BJ (cell line): ENCODE data around the gene PXN. TPM values are rescaled to one million over a fixed set of nuclear protein-coding genes. Genes with fewer than 3 reads are reported as not detected.

Experiments used
- CTCF ChIA-PET: fragments of 350-600 bp; formaldehyde crosslinking; extraction: SDS; loops from one replicate; lab custom pipeline; 2021; ENCODE audit warnings: antibody characterized with exemption, inconsistent platforms; lab: Yijun Ruan, JAX
- POLR2A ChIA-PET: fragments of 300-600 bp; sonication (Branson Sonifier 250); formaldehyde crosslinking; extraction: SDS; loops from one replicate; lab custom pipeline; 2021; ENCODE audit warnings: antibody characterized with exemption; lab: Charles Lee
- DNase-seq: peaks from one replicate; pipeline ENCODE4 v3.0.0-alpha.2; 2011; ENCODE audit warnings: low read depth
- H3K27me3 ChIP-seq: 2 replicates; pipeline ENCODE4 v1.6.0; 2011; ENCODE audit warnings: low read length; ENCODE audit not compliant: control insufficient read depth, insufficient read depth
- H3K36me3 ChIP-seq: 2 replicates; pipeline ENCODE4 v1.5.1; 2011; ENCODE audit warnings: low read length; ENCODE audit not compliant: control insufficient read depth, insufficient read depth
- H3K4me3 ChIP-seq: 2 replicates; pipeline ENCODE4 v1.5.1; 2011; ENCODE audit warnings: low read depth, mild to moderate bottlenecking, control low read depth, low read length
- polyA plus RNA-seq: library from polyadenylated mRNA; depleted of rRNA; stranded (reverse); fragments of >200 nt; gene quantifications from 2 replicates; pipeline ENCODE4 v1.2.3, GENCODE V29; 2011
- TF ChIP-seq, protein P1 (sequence below): IDR thresholded peaks from 2 replicates; pipeline ENCODE4 v1.5.1; 2011; ENCODE audit warnings: low read depth, mild to moderate bottlenecking, control low read depth, inconsistent platforms, low read length, moderate library complexity; ENCODE audit not compliant: insufficient read depth

Gene PXN
- polyA plus RNA-seq, 1 experiment: 41.8 TPM

DNA sequence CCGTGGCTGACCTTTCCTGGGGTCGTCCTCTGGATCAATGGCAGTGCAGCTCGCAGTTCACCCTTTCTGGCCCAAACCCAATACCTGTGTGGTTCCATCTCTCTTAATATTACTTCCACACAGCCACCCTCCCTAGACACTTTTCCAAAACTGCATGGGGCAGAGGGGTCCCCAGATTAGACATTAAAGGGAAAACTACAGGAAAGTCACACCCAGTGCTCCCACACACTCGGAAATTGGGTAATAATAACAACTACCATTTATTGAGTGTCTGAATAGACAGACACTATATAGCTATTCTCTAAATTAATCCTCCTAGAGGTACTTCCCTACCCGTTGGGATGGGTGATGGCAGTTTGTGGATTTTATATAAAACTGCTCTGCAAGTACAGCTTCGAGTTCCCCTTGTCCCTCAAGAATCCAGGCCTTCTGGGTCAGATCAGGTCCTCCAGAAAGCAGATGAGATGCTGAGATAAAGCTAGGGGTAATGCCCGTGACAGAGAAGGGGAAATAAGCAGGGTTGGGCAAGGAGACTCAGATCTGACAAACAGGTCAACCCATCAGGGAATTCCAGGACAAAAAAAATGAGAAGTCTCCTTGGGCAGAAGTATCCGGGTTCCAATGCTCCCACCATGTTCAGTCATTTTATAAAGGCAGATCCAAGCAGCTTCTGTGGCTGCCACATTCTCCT is 795 bp upstream of the PXN start:
- POLR2A ChIA-PET: interaction anchor here (3.5 kb wide), 1 partner anchor 65 kb away, joined by 29 read pairs; the partner anchor contains the start of gene RPLP0
- H3K4me3 ChIP-seq: no peak overlapping the region
- CTCF ChIA-PET: interaction anchor here (0.5 to 14.8 kb wide), 20 partner anchors 9 to 76 kb away, joined by 3 to 482 read pairs (median 6); partner anchors contain the start of genes RNU4-2 and RPLP0
- no peaks in the 10 kb centered on the region for H3K36me3 ChIP-seq
- TF ChIP-seq, protein P1, sequence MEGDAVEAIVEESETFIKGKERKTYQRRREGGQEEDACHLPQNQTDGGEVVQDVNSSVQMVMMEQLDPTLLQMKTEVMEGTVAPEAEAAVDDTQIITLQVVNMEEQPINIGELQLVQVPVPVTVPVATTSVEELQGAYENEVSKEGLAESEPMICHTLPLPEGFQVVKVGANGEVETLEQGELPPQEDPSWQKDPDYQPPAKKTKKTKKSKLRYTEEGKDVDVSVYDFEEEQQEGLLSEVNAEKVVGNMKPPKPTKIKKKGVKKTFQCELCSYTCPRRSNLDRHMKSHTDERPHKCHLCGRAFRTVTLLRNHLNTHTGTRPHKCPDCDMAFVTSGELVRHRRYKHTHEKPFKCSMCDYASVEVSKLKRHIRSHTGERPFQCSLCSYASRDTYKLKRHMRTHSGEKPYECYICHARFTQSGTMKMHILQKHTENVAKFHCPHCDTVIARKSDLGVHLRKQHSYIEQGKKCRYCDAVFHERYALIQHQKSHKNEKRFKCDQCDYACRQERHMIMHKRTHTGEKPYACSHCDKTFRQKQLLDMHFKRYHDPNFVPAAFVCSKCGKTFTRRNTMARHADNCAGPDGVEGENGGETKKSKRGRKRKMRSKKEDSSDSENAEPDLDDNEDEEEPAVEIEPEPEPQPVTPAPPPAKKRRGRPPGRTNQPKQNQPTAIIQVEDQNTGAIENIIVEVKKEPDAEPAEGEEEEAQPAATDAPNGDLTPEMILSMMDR: no peak
- no peak for DNase-seq
- H3K27me3 ChIP-seq: no peaks in the 10 kb centered on the region

DNA sequence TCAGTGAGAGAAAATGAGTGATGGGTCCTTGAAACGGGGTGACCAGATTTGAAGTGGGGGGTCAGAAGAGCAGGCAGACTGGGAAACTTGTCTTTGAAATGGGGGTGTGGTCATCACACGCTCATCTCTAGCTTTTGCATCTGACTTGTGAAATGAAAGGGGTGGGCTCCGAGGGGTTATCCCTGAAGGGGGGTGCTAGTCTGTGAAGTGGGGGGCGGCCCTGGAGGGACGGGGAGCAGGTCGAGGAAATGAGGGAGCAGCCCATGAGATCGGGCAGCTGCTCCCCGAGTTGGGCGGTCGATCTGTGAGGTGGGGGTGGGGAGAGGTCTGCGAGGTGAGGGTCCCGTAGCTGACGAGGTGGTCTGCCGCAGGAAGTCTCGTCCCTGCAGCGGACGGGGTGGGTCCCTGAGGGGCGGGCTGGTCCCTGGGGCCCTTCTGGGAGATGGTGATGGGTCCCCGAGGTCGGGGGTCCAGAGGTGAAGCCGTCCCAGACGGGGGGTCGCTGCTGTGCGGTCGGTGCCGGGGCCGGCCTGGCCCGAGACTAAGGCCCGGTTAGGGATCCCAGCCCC is 542 bp downstream of the PXN start:
- ChIA-PET CTCF (interaction anchor here (0.7 to 14.8 kb wide), 24 partner anchors 8 to 118 kb away, joined by 3 to 482 read pairs (median 4); partner anchors contain the start of genes RNU4-1, RNU4-2 and RPLP0), POLR2A (interaction anchor here (0.7 to 3.5 kb wide), 2 partner anchors 26 to 64 kb away, joined by 7 to 29 read pairs; partner anchors contain the start of gene RPLP0)

DNA sequence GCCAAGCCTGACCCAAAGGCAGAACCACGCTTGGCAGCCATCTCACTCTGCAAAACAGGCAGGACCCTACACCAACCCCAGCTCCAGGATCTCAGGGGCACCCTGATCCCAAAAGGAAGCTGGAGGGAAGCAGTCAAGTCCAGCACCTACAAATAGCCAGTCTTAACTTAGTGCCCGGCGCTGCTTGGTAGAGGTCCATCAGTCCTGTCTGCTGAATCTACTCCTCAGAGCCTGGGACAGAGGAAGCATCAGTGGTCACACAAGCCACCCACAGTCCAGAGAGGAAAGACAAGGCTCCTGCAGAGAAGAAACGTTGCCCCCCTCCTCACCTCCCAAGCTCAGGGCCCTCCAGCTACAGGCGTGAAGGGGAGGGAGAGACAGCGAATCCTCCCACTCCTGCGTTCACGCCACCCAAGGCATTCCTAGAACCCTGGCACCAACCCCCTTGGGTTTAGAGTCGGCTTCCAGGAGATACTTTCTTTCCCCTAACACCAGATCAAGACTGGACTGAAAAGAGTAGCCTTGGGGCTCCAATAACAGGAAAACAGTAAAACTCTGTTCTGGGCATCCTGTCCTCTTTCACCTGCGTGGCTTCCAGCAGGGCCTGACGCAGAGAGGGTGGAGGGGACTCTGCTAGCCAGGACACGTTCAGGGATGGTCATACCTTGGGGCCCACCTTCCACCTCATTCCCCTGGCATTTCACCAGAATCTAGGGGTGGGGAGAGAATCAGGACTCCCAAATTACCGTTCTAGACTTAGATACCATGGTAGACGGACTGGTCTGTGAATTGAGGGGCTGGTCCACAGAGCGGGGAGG is 1.2 kb downstream of the PXN start:
- POLR2A ChIA-PET: interaction anchor here (2.1 to 3.5 kb wide), 2 partner anchors 34 to 63 kb away, joined by 18 to 29 read pairs; partner anchors contain the start of gene RPLP0
- no peak for DNase-seq
- TF ChIP-seq, protein P1: no peak

More for the DNA sequence above, 542 bp downstream of the PXN start:
- TF ChIP-seq, protein P1: no peak
- Histone ChIP-seq H3K27me3 (no peaks in the 10 kb centered on the region), H3K4me3 (peak overlapping the region; percentile 95), H3K36me3 (no peaks in the 10 kb centered on the region)
- no peak for DNase-seq

DNA sequence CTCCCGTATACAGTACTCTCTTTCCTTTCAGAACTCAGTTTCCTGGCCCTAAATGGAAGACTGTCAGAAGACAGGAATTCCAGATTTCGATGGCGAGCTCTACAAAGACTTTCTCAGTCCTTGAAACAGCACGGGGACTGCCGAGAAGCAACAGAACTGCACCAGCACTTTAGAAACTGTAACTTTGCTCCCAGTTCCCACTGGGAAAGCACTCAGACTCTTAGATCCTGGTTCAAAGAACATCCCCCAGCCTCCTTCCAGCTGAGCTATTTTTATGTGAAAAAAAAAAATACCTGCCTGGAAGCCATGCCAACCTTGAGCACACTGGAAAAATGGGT is 1.8 kb downstream of the PXN start:
- TF ChIP-seq, protein P1: no peak
- POLR2A ChIA-PET: interaction anchor here (1.1 to 3.5 kb wide), 3 partner anchors 28 to 63 kb away, joined by 5 to 29 read pairs (median 18); partner anchors contain the start of gene RPLP0
- H3K27me3 ChIP-seq: no peaks in the 10 kb centered on the region
- no peak for DNase-seq
- CTCF ChIA-PET: interaction anchor here (0.7 to 14.8 kb wide), 6 partner anchors 11 to 63 kb away, joined by 3 to 482 read pairs (median 10); partner anchors contain the start of gene RPLP0
- peak overlapping the region; percentile 95 for H3K4me3 ChIP-seq
- H3K36me3 ChIP-seq: no peaks in the 10 kb centered on the region; the same call in 1 of the 2 replicates

More for the DNA sequence above, 1.2 kb downstream of the PXN start:
- Histone ChIP-seq H3K4me3 (peak overlapping the region; percentile 95), H3K27me3 (no peaks in the 10 kb centered on the region), H3K36me3 (no peaks in the 10 kb centered on the region; the same call in 1 of the 2 replicates)
- CTCF ChIA-PET: interaction anchor here (0.7 to 14.8 kb wide), 10 partner anchors 16 to 118 kb away, joined by 3 to 482 read pairs (median 5); partner anchors contain the start of gene RPLP0
